ENCODE results near the gene DTYMK.
"Not testable (repeated sequence)": the region's sequence is repeated elsewhere in the genome, so short reads cannot be mapped to it uniquely, and the experiment has no call there.

The DTYMK gene

GRCh38 chr2:241686650-241687425 is at the start of gene DTYMK:
DTYMK (minus strand) TSS chr2:241686815; CDS start chr2:241686783, 32 bp downstream.
- DNase-seq (ENCODE audit: low spot score), result peak; percentile 98

DNA sequence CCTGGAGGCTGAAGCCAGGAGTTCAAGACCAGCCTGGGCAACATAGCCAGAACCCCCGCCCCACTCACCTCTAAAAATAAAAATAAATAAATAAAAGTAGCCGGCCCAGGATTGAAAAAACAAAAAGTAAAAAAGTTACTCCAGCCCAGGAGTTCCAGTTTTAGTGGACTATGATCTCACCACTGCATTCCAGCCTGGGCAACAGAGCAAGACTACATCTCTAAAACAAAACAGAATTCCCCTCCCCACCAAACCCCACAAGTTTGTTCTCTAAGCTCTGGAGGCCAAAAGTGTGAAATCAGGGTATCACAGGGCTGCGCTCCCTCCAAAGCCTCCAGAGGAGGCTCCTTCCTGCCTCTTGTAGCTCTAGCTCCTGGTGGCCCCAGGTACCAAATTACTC is 49.5 kb upstream of the DTYMK start:
- DNase-seq (ENCODE audit: low spot score), result no peak

DNA sequence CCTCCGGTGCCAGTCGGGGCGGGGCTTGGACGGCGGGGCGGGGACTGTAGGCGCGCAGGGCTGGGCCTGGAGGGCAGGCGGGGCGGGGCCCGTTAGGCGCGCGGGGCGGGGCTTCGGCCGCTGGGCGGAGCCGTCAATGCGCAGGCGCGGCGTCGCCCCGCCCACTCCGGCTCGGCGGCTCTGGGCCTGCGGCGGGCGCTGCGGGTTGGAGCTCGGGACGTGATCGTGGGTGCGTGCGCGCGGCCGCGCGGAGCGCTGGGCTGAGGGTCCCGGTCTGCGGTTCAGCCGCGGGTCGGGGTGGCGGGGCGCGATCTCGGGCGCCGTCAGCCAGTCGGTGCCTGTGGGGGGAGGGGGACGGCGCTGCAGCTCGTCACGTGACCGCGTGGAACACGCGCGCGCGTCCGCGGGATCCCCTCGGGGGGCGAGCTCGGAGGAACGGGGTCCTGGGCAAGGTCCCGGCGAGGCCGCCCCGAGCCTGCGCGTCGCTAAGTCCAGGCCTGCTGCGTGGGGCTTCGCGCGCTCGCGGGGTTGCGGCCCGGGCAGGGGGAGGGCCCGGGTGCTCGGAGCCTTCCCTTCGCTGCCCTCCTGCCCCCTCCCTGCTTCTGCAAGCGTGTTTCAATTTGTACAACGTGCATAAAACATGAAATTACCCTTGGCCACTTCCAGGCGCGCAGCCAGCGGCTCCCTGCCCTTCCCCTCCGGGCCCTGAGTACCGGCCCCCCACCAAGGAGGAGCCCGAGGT is 48.0 kb upstream of the DTYMK start, which contains the start of gene D2HGDH:
TSS of gene D2HGDH (plus strand) at position 164 of the 742 bp plus-strand sequence. CDS start 595 bp downstream, outside the sequence.
- peak; percentile 90 for DNase-seq (ENCODE audit: low spot score)

DNA sequence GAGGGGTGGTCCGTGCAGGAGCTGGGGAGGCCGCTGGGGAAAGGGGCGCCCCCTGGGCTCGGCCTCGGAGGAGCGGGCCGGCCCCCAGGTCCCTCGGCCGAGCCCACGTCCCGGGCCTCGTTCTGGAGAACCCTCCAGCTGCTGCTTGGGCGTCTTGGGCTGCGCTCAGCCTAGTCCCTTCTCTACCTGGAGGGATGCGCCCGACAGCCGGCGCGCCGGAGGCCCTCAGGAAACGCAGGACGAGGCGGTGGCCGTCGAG is 47.5 kb upstream of the DTYMK start:
- DNase-seq (ENCODE audit: low spot score), result no peak

DNA sequence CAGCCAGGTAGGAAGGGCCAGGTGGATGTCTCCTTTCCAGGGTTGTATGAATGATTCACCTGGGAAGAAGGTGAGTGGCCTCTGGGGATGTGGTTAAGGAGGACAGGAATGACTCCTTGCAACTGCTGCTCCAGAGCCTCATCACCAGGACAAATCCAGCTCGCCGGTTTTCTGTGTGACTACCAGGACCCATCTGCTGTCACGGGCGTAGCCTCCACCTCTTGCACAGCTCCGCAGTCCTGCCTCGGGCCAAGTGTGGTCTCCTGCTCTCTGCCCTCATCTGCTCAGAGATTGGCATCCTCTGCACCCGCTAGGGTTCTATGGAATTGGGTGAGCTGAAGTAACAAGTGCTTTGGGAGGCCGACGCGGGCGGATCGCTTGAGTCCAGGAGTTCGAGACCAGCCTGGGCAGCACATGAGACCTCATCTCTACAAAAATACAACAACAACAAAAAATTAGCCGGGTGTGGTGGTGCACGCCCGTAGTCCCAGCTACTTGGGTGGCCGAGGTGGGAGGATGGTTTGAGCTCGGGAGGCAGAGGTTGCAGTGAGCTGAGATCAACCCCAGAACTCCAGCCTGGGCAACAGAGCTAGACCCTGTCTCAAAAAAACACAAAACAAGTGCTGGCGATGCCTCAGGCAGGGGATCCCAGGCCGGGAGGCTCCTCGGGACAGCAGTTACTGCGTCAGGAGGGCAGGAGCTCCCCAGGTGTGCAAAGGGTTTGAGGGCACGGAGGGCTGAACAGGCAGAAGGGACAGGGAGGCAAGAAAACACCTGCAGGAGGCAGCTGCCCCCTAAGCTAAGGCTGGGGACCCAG is 47.0 kb upstream of the DTYMK start:
- DNase-seq (ENCODE audit: low spot score), result peak; percentile 2

GRCh38 chr2:241732513-241733186 is 46.0 kb upstream of the DTYMK start:
- DNase-seq (ENCODE audit: low spot score), result not testable (repeated sequence)

GRCh38 chr2:241730671-241731293 is 44.2 kb upstream of the DTYMK start:
- DNase-seq (ENCODE audit: low spot score), result no peak

DNA sequence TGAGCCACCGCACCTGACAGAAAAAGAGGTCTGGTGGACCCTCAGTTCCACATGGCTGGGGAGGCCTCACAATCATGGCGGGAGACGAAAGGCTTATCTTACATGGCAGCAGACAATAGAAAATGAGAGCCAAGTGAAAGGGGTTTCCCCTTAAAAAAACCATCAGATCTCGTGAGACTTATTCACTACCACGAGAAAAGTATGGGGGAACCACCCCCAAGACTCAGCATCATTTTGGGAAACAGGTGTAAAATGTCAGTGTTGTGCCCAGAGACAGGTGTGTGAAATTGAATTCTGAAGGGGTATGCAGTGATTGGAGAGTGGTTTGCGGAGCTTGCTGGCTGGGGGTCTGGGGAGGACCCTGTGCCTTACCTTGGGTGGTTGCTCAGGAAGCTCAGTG is 43.3 kb upstream of the DTYMK start:
- DNase-seq (ENCODE audit: low spot score), result no peak

- no peak for DNase-seq (ENCODE audit: low spot score)
Measured at GRCh38 chr2:241728627-241729026, 42.0 kb upstream of the DTYMK start.

DNA sequence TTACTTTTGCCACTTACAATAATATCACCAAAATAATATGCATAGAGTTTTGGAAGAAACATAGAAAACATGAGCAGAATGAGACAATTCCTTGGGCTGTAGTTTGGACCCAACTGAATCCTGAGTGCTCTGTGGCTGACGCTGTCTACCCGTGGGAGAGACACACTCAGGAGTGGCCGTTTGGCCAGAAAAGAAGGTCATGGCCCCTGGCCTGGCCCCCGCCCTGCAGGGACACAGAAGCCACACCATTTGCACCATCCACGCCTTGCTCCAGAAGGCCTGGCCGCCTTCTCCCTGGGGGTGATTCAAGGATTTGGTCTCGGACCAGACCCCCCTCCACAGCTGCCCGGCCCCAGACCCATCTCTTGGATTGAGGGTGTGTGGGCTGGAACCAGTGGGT is 41.4 kb upstream of the DTYMK start:
- no peak for DNase-seq (ENCODE audit: low spot score)

GRCh38 chr2:241726459-241726858 is 39.8 kb upstream of the DTYMK start:
- no peak for DNase-seq (ENCODE audit: low spot score)

DNA sequence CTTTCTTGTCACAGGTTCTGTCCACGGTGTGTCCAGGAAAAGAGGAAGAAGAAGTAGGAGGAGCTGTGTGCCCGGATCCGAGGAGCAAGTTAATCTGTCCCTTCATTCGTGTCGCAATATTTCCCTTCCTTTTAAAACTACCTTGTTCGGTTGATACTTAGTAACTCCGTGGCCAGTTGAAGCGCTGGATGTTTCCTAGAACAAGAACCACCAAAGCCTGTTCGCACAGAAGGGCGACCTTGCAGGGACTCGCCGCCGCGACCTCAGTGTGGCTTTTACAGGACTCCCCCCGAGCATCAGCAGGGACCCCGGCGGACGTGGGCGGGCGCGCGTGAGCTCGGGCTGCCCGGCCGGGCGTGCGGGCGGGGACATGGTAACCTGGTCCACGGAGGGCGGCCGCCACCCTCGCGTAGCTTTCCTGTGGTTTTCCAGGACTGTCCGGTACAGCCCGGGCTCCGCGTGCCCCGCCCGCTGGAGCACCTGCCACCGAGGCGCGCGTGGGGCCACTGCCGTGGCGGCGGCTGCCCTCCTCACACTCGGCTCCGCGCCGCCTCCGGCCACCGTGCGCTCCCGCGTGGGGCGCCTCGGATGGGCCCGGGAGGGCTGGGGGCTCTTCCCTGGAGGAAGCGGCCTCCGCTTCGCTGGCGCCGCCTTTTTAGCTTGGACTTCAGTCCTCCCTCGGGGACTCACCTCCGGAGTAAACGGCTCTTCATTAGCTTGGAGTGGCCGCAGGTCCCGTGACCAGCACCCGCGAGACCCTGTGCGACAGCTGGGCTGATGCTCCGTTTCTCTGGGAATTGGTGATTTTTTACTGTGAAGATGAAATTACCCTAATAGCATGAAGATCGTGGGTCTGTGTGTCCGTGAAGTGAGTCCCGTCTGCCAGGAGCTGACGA is 38.6 kb upstream of the DTYMK start:
- DNase-seq (ENCODE audit: low spot score), result no peak

DNA sequence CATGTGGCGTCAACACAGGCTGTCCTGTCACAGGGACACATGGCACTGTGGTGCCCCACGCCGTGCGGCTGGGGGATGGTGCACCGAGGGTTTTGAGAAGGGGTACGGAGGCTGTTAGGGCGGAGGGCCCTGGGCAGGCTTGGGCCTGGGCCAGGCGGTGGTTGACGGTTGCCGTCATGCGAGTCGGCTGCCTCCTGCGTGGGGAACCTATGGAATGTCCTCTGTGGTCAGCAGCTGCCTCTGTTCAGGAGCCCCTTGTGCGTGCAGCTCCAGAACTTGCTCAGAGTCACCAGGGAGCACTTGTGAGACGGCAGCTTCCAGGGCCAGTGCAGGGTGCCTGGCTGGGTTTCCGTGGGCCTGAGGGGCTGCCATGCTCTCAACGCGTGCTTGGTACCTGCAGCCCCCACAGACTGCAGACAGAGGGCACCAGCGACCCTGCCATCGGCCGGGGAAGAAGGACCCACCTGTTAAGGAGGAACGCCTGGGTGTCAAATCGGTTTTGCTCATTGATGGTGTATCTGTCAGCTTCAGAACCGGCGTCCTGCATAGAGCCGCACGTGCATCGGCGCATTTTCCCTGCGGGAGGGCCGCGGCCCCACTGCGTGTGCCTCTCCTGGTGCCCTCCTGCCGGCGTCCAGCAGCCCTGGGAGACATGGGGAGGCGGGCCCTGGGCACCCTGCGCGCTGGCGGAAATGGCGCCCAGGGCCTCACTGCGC is 37.8 kb upstream of the DTYMK start:
- DNase-seq (ENCODE audit: low spot score), result no peak

- DNase-seq (ENCODE audit: low spot score), result no peak
Measured at GRCh38 chr2:241722896-241723454, 36.4 kb upstream of the DTYMK start.

DNA sequence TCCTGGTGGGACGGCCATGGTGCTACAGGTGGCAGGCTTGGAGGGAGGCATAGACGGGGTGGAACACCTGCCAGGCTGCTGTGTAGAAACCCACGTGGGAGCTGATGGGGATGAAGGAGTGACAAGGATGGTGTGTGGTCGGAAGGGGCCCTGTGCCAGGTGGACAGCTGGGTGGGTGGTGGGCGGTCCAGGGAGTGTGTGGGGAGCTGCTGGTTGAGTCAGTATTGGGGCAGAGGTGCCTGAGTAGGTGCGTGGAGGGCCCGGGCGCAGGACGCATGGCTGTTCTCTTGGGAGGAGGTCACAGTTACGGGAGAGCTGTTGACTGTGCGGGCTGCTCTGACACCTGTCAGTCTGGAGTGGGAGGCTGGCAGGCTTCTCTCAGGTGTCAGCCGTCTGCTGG is 35.2 kb upstream of the DTYMK start:
- no peak for DNase-seq (ENCODE audit: low spot score)

DNA sequence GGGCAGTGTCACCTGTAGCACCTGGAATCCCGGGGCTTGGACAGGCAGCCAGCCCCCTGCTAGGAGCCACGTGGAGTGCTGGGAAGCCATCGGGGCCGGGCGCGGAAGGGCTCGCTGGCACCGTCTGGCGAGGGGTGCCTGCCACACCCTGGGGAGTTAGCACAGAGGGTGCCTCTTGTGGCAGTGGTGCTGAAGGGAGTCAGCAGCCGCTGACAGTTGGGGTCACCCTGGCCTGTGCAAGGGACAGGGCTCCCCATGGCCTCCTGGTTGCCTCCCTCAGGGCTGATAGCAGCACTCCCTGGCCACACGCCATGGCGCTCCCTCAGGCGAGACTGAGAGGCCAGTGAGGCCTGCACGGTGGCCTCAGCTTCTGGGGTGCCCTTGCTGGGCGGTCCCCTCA is 33.9 kb upstream of the DTYMK start:
- DNase-seq (ENCODE audit: low spot score), result no peak

- no peak for DNase-seq (ENCODE audit: low spot score)
Measured at GRCh38 chr2:241720099-241720498, 33.5 kb upstream of the DTYMK start.

GRCh38 chr2:241719093-241719492 is 32.5 kb upstream of the DTYMK start:
- no peak for DNase-seq (ENCODE audit: low spot score)

DNA sequence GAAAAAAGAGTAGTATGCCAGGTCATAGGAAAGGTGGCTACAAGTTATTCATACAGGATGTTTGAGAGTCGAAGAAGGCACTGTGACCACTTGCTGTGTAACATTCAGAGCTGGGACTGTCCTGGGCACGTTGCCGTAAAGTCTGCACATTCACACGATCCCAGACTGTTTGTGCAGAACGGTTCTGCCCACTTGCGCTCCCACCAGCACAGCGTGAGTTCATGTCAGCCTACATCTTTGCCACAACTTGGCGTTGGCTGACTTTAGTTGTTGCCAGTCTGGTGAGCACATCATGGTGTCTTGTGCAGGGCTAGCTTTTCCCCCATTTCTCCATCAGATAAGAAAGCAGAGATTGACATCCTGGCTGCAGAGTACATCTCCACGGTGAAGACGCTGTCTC is 22.3 kb upstream of the DTYMK start:
- DNase-seq (ENCODE audit: low spot score), result no peak

DNA sequence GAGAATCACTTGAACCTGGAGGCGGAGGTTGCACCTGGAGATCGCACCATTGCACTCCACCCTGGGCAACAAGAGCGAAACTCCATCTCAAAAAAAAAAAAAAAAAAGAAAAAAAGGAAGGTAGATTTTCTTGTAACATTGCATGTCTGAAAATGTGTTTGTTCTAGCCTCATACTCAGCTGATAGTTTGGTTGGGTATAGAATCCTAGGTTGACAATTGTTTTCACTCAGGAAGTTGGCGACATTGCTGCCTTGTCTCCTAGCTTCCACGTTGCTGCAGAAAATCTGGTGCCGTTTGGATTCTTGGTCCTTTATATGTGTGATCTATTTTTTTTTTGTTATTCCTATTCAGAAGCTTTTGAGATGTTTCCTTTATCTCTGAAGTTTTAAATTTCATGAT is 19.9 kb upstream of the DTYMK start:
- DNase-seq (ENCODE audit: low spot score), result no peak
